ENCODE results near the gene AMIGO2. TPM values are rescaled to one million over a fixed set of nuclear protein-coding genes. Genes with fewer than 3 reads are reported as not detected.

AMIGO2 gene
- total RNA-seq, 2 experiments from 2014 or later, result 12.4 to 13.6 TPM

GRCh38 chr12:47028186-47028585 is 51.6 kb downstream of the AMIGO2 start:
- Mint-ChIP-seq H3K4me1 (ENCODE audit: low read depth) (peaks cover 19% of the 10 kb centered on the region), H3K27ac (no peak overlapping the region)

More at GRCh38 chr12:47028186-47028585, 51.6 kb downstream of the AMIGO2 start:
- DNase-seq, result no peak
- ChIA-PET CTCF (interaction anchor here (0.7 kb wide), 1 partner anchor 369 kb away, joined by 3 read pairs; no protein-coding TSS in a partner anchor), POLR2A (no interaction called here)
- H3K4me3 Mint-ChIP-seq, result no peak overlapping the region
- H3K36me3 Mint-ChIP-seq, result no peaks in the 10 kb centered on the region
- intact Hi-C loops (cut with micrococcal nuclease), result loop anchor here (10.0 kb wide), 2 partner anchors 903 to 953 kb away; no protein-coding TSS in a partner anchor
- no peaks in the 10 kb centered on the region for H3K9me3 Mint-ChIP-seq
- peaks cover 11% of the 10 kb centered on the region for H3K27me3 Mint-ChIP-seq

Other genes starting within 250 kb of the AMIGO2 start
- gene PCED1B, start 338 bp downstream of the AMIGO2 start, total RNA-seq, result 100 to 1,000 TPM; 133 to 136 TPM

Data from activated CD4-positive, alpha-beta memory T cell treated with anti-CD3 and anti-CD28 coated beads for 36 hours (primary cell).